HG03060 (cell line): Measurements from ENCODE around the gene HDGFL2.

ENCODE experiments used
- ATAC-seq: cut with Tn5 transposase; IDR thresholded peaks from one replicate; pipeline ENCODE4 v1.9.1; 2021; ENCODE audit warnings: low read depth, moderate number of reproducible peaks; ENCODE audit not compliant: unreplicated experiment

Gene HDGFL2

GRCh38 chr19:4496304-4496703 lies 24.2 kb downstream of the HDGFL2 start:
- ATAC-seq, result no peak

- ATAC-seq, result no peak
Measured at GRCh38 chr19:4497770-4498389, 25.8 kb downstream of the HDGFL2 start.

GRCh38 chr19:4498694-4499093 lies 26.6 kb downstream of the HDGFL2 start:
- no peak for ATAC-seq

- no peak for ATAC-seq
Measured at GRCh38 chr19:4499318-4499717, 27.2 kb downstream of the HDGFL2 start.

GRCh38 chr19:4499855-4500254 lies 27.8 kb downstream of the HDGFL2 start:
- no peak for ATAC-seq

GRCh38 chr19:4500841-4501591 lies 28.9 kb downstream of the HDGFL2 start:
- no peak for ATAC-seq

GRCh38 chr19:4501691-4502090 lies 29.6 kb downstream of the HDGFL2 start:
- no peak for ATAC-seq

GRCh38 chr19:4502282-4503131 lies 30.4 kb downstream of the HDGFL2 start:
- no peak for ATAC-seq

- ATAC-seq, result no peak
Measured at GRCh38 chr19:4503132-4503824, 31.2 kb downstream of the HDGFL2 start.

- ATAC-seq, result no peak
Measured at GRCh38 chr19:4503825-4504170, 31.7 kb downstream of the HDGFL2 start.

- no peak for ATAC-seq
Measured at GRCh38 chr19:4504297-4504701, 32.2 kb downstream of the HDGFL2 start.

- ATAC-seq, result no peak
Measured at GRCh38 chr19:4504891-4505569, 32.9 kb downstream of the HDGFL2 start.

- no peak for ATAC-seq
Measured at GRCh38 chr19:4505570-4506448, 33.7 kb downstream of the HDGFL2 start.

- no peak for ATAC-seq
Measured at GRCh38 chr19:4506449-4507149, 34.5 kb downstream of the HDGFL2 start.

GRCh38 chr19:4507150-4507452 lies 35.0 kb downstream of the HDGFL2 start:
- ATAC-seq, result no peak

GRCh38 chr19:4507804-4508203 lies 35.7 kb downstream of the HDGFL2 start:
- no peak for ATAC-seq

- no peak for ATAC-seq
Measured at GRCh38 chr19:4508698-4509097, 36.6 kb downstream of the HDGFL2 start.

GRCh38 chr19:4510435-4511255 lies 38.5 kb downstream of the HDGFL2 start:
- ATAC-seq, result no peak
